Measurements from ENCODE around the gene HIVEP1. TPM values are rescaled to one million over a fixed set of nuclear protein-coding genes. Genes with fewer than 3 reads are reported as not detected.

The HIVEP1 gene
- total and polyA plus RNA-seq, 7 experiments from 2014 or later: 13.2 to 86.1 (median 31.5) TPM

DNA sequence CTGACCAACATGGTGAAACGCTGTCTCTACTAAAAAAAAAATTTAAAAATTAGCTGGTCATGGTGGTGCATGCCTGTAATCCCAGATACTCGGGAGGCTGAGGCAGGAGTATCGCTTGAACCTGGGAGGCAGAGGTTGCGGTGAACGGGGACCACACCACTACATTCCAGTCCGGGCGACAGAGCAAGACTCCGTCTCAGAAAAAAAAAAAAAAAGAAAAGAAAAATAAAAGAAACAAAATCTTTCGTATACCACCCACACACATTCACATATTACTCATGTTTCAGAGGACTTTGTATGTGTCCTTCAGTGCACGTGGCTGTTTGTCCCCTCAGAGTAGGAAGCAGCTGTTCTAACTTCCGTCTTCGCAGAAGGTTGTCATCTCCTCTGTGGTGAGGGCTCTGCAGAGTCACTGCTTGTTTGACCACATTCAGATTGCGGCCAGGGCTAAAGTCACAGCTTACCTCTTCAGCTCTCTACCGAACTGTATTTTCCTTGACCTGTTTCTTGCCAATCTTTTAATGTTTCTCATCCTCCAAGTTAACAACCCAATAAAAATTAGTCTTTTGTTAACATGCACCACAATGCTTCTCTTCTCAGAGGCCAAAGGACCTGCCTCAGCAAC lies 36.6 kb upstream of the HIVEP1 start:
- ChIA-PET CTCF (no interaction called here), POLR2A (interaction anchor here (0.5 kb wide), 1 partner anchor 17 kb away, joined by 3 read pairs; no protein-coding TSS in a partner anchor)
- DNase-seq: peak in 1 of 9 donors; percentile 7
- Histone ChIP-seq H3K4me1 (ENCODE audit: control insufficient read depth in 2 of 2, insufficient read depth in 2 of 2, low read length in 2 of 2) (no peaks in the 10 kb centered on the region), H3K27me3 (ENCODE audit: control insufficient read depth in 2 of 2, insufficient read depth in 2 of 2, low read length in 2 of 2) (no peaks in the 10 kb centered on the region), H3K36me3 (ENCODE audit: control insufficient read depth in 2 of 3, insufficient read depth in 3 of 3, low read length in 3 of 3) (no peaks in the 10 kb centered on the region), H3K4me3 (ENCODE audit: low read length) (no peak overlapping the region), H3K9me3 (ENCODE audit: control insufficient read depth in 2 of 3, low read length in 3 of 3) (no peaks in the 10 kb centered on the region), H3K27ac (ENCODE audit: low read depth, low read length) (no peak overlapping the region)
- Mint-ChIP-seq H3K4me3 (peak overlapping the region in 7 of 10 donors; percentile 8 to 73 (median 53)), H3K27ac (peak overlapping the region in 7 of 9 donors; percentile 1 to 53 (median 23)), H3K9me3 (no peaks in the 10 kb centered on the region), H3K27me3 (peaks cover 0 to 2% (median 0%) of the 10 kb centered on the region in 5 donors), H3K36me3 (peaks cover 0 to 2% (median 0%) of the 10 kb centered on the region in 5 donors), H3K4me1 (peaks cover 7 to 40% (median 21%) of the 10 kb centered on the region in 7 donors)
- peak; percentile 97 for ATAC-seq
- intact Hi-C loops (cut with micrococcal nuclease): loop anchor here in 1 of 2 donors (10.0 kb wide), 1 partner anchor 259 kb away; no protein-coding TSS in a partner anchor

DNA sequence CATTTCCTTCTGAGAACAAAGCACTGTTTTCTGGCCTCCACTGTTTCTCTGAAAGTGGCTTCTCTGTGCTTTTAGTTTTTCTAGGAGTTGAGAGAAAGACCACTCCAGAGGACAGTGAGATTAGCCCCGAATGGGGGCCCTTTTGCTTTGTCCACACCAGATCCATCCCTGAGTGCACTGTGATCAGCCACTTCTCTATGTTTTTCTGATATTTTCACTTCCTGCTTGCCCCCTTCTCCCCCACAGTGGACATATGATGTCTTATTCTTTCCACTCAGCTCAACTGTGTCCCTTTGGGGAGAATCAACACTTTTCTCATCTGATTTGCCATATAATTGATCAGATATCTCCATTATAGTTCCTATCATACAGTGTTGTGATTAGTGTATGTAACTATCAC lies 35.6 kb upstream of the HIVEP1 start:
- DNase-seq: no peak
- CTCF ChIA-PET: no interaction called here
- Histone ChIP-seq H3K4me3 (ENCODE audit: low read length) (no peak overlapping the region), H3K36me3 (ENCODE audit: control insufficient read depth in 2 of 3, insufficient read depth in 3 of 3, low read length in 3 of 3) (no peaks in the 10 kb centered on the region), H3K4me1 (ENCODE audit: control insufficient read depth in 2 of 2, insufficient read depth in 2 of 2, low read length in 2 of 2) (no peaks in the 10 kb centered on the region), H3K27me3 (ENCODE audit: control insufficient read depth in 2 of 2, insufficient read depth in 2 of 2, low read length in 2 of 2) (no peaks in the 10 kb centered on the region), H3K27ac (ENCODE audit: low read depth, low read length) (no peak overlapping the region), H3K9me3 (ENCODE audit: control insufficient read depth in 2 of 3, low read length in 3 of 3) (no peaks in the 10 kb centered on the region)
- Mint-ChIP-seq H3K27me3 (peaks cover 0 to 2% (median 0%) of the 10 kb centered on the region in 5 donors), H3K27ac (peak overlapping the region in 4 of 9 donors; percentile 1 to 15 (median 4)), H3K4me3 (no peak overlapping the region), H3K4me1 (peaks cover 7 to 40% (median 21%) of the 10 kb centered on the region in 7 donors), H3K36me3 (peaks cover 0 to 2% (median 0%) of the 10 kb centered on the region in 5 donors), H3K9me3 (no peaks in the 10 kb centered on the region)
- ATAC-seq: no peak
- POLR2A ChIA-PET: no interaction called here
- intact Hi-C loops (cut with micrococcal nuclease): loop anchor here in 1 of 2 donors (1.0 to 10.0 kb wide), 2 partner anchors 32 to 258 kb away; no protein-coding TSS in a partner anchor

DNA sequence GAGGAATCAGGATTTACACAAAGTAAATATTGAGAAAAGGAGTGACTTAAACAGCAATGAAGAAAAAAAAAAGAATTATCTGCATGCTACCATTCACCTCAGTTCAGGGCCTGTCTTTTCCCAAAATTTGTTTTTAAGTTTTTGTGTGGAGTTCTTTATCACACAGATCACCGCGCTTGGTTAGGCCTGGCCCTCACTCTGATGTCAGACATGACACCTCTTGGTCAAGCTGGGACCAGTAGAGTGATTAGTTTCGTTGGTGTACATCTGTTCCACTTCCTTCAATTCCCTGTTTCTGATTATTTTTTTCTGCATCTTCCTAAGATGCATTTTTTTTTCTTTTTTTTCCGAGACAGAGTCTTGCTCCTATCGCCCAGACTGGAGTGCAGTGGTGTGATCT lies 34.9 kb upstream of the HIVEP1 start:
- Mint-ChIP-seq H3K36me3 (peaks cover 0 to 2% (median 0%) of the 10 kb centered on the region in 5 donors), H3K27ac (no peak overlapping the region), H3K4me3 (no peak overlapping the region), H3K9me3 (no peaks in the 10 kb centered on the region), H3K4me1 (peaks cover 7 to 36% (median 21%) of the 10 kb centered on the region in 7 donors), H3K27me3 (peaks cover 0 to 2% (median 0%) of the 10 kb centered on the region in 5 donors)
- DNase-seq (no peak), ATAC-seq (no peak)
- Histone ChIP-seq H3K27me3 (ENCODE audit: control insufficient read depth in 2 of 2, insufficient read depth in 2 of 2, low read length in 2 of 2) (no peaks in the 10 kb centered on the region), H3K4me1 (ENCODE audit: control insufficient read depth in 2 of 2, insufficient read depth in 2 of 2, low read length in 2 of 2) (no peaks in the 10 kb centered on the region), H3K4me3 (ENCODE audit: low read length) (no peak overlapping the region), H3K9me3 (ENCODE audit: control insufficient read depth in 2 of 3, low read length in 3 of 3) (no peaks in the 10 kb centered on the region), H3K27ac (ENCODE audit: low read depth, low read length) (no peak overlapping the region), H3K36me3 (ENCODE audit: control insufficient read depth in 2 of 3, insufficient read depth in 3 of 3, low read length in 3 of 3) (no peaks in the 10 kb centered on the region)
- ChIA-PET CTCF (interaction anchor here (0.7 kb wide), 1 partner anchor 256 kb away, joined by 5 read pairs; no protein-coding TSS in a partner anchor), POLR2A (no interaction called here)
- intact Hi-C loops (cut with micrococcal nuclease): loop anchor here in 1 of 2 donors (10.0 kb wide), 1 partner anchor 258 kb away; no protein-coding TSS in a partner anchor

DNA sequence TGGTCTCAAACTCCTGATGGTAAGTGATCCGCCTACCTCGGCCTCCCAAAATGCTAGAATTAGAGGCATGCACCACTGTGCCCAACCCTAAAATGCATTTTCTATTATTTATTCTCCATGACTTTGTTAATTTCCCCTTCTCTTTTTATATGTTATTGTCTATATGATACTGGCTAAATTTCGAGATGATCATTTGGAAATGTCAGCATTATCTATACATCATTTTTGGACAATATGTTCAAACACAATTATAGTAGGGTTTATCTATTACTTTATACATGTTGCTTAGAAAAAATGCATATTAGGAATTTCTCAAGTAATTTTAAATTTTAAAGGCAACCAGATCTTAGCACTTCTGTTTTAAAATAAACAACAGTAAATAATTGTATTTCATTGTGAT lies 34.4 kb upstream of the HIVEP1 start:
- peaks cover 0 to 2% (median 0%) of the 10 kb centered on the region in 5 donors for H3K27me3 Mint-ChIP-seq
- no peak overlapping the region for H3K27ac ChIP-seq (ENCODE audit: low read depth, low read length)
- no peaks in the 10 kb centered on the region for H3K9me3 Mint-ChIP-seq
- no peak overlapping the region for H3K4me3 Mint-ChIP-seq
- DNase-seq (no peak), ATAC-seq (no peak)
- H3K4me1 Mint-ChIP-seq: peaks cover 6 to 35% (median 21%) of the 10 kb centered on the region in 7 donors
- CTCF ChIA-PET: interaction anchor here (0.7 kb wide), 1 partner anchor 255 kb away, joined by 5 read pairs; no protein-coding TSS in a partner anchor
- H3K4me3 ChIP-seq (ENCODE audit: low read length): no peak overlapping the region
- peak overlapping the region in 2 of 9 donors; percentile 66 to 74 for H3K27ac Mint-ChIP-seq
- H3K9me3 ChIP-seq (ENCODE audit: control insufficient read depth in 2 of 3, low read length in 3 of 3): no peaks in the 10 kb centered on the region
- no peaks in the 10 kb centered on the region for H3K4me1 ChIP-seq (ENCODE audit: control insufficient read depth in 2 of 2, insufficient read depth in 2 of 2, low read length in 2 of 2)
- no peaks in the 10 kb centered on the region for H3K27me3 ChIP-seq (ENCODE audit: control insufficient read depth in 2 of 2, insufficient read depth in 2 of 2, low read length in 2 of 2)
- peaks cover 0 to 2% (median 0%) of the 10 kb centered on the region in 5 donors for H3K36me3 Mint-ChIP-seq
- intact Hi-C loops (cut with micrococcal nuclease): loop anchor here (1.0 to 10.0 kb wide), 2 partner anchors 31 to 257 kb away; no protein-coding TSS in a partner anchor
- POLR2A ChIA-PET: no interaction called here
- no peaks in the 10 kb centered on the region for H3K36me3 ChIP-seq (ENCODE audit: control insufficient read depth in 2 of 3, insufficient read depth in 3 of 3, low read length in 3 of 3)

DNA sequence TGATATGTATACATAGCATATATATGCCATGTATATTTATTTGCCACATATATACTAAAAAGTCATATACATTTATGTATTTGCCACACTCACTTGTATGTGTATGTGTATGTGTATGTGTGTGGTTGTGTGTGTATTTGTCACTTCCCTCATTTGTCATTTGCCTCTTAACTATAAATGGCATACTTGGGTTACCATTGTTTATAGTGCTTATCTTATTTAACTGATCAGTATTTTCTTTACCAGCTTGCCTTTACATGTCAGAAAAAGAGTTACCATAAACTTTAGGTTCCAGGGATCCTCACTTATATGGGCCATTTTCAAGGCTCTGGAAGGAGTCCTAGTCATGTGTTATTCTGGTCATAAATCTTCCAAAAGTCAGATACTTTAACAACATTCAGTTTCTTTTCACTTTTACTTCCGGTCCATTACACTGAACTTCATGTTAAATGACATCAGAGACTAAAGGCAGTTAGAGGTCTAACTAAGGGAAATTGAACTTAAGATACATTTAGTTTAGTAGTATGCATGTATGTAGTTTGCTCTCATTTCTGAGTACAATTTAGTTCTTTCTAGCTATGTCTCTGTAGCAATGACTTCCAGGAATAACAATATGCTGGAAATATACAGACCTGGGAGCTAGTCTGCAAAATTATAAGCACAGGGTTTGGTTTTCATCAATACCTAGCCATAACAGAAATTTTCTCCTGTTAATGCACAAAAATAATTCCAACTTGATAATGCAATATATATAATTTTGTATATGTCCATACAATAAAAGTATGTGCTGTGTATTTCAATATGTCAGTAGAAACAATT lies 33.7 kb upstream of the HIVEP1 start:
- Mint-ChIP-seq H3K9me3 (no peaks in the 10 kb centered on the region), H3K36me3 (peaks cover 0 to 2% (median 0%) of the 10 kb centered on the region in 5 donors), H3K4me1 (peaks cover 6 to 35% (median 21%) of the 10 kb centered on the region in 7 donors), H3K27me3 (peaks cover 0 to 2% (median 0%) of the 10 kb centered on the region in 5 donors), H3K27ac (peak overlapping the region in 8 of 9 donors; percentile 19 to 81 (median 70)), H3K4me3 (peak overlapping the region in 4 of 10 donors; percentile 29 to 57 (median 51))
- no peaks in the 10 kb centered on the region for H3K4me1 ChIP-seq (ENCODE audit: control insufficient read depth in 2 of 2, insufficient read depth in 2 of 2, low read length in 2 of 2)
- ChIA-PET POLR2A (no interaction called here), CTCF (no interaction called here)
- no peak overlapping the region for H3K4me3 ChIP-seq (ENCODE audit: low read length)
- peak in 3 of 9 donors; percentile 4 to 34 (median 20) for DNase-seq
- intact Hi-C loops (cut with micrococcal nuclease): loop anchor here (1.0 to 10.0 kb wide), 2 partner anchors 30 to 256 kb away; no protein-coding TSS in a partner anchor
- H3K27me3 ChIP-seq (ENCODE audit: control insufficient read depth in 2 of 2, insufficient read depth in 2 of 2, low read length in 2 of 2): no peaks in the 10 kb centered on the region
- H3K9me3 ChIP-seq (ENCODE audit: control insufficient read depth in 2 of 3, low read length in 3 of 3): no peaks in the 10 kb centered on the region
- H3K27ac ChIP-seq (ENCODE audit: low read depth, low read length): no peak overlapping the region
- no peak for ATAC-seq
- no peaks in the 10 kb centered on the region for H3K36me3 ChIP-seq (ENCODE audit: control insufficient read depth in 2 of 3, insufficient read depth in 3 of 3, low read length in 3 of 3)

DNA sequence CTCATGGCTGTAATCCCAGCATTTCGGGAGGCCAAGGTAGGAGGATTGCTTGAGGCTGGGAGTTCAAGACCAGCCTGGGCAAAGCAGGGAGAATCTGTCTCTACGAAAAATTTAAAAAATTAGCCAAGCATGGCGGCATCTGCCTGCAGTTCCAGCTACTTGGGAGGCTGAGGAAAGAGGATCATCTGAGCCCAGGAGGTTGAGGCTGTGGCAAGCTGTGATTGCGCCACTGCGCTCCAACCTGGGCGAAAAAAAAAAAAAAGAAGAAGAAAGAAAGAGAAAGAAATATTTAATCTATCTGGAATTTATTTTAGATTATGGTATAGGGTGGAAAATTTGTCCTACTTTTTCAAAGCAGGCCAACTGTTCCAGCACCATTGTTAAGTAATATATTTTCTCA lies 32.2 kb upstream of the HIVEP1 start:
- H3K36me3 ChIP-seq (ENCODE audit: control insufficient read depth in 2 of 3, insufficient read depth in 3 of 3, low read length in 3 of 3): no peaks in the 10 kb centered on the region
- H3K36me3 Mint-ChIP-seq: peaks cover 0 to 2% (median 0%) of the 10 kb centered on the region in 5 donors
- no peak overlapping the region for H3K4me3 ChIP-seq (ENCODE audit: low read length)
- H3K9me3 Mint-ChIP-seq: no peaks in the 10 kb centered on the region
- ChIA-PET CTCF (no interaction called here), POLR2A (interaction anchor here (1.2 kb wide), 1 partner anchor 24 kb away, joined by 3 read pairs; no protein-coding TSS in a partner anchor)
- no peak overlapping the region for H3K4me3 Mint-ChIP-seq
- H3K9me3 ChIP-seq (ENCODE audit: control insufficient read depth in 2 of 3, low read length in 3 of 3): no peaks in the 10 kb centered on the region
- no peak for DNase-seq
- H3K27me3 ChIP-seq (ENCODE audit: control insufficient read depth in 2 of 2, insufficient read depth in 2 of 2, low read length in 2 of 2): no peaks in the 10 kb centered on the region
- H3K27ac ChIP-seq (ENCODE audit: low read depth, low read length): no peak overlapping the region
- peaks cover 6 to 29% (median 19%) of the 10 kb centered on the region in 7 donors for H3K4me1 Mint-ChIP-seq
- no peaks in the 10 kb centered on the region for H3K4me1 ChIP-seq (ENCODE audit: control insufficient read depth in 2 of 2, insufficient read depth in 2 of 2, low read length in 2 of 2)
- H3K27ac Mint-ChIP-seq: no peak overlapping the region
- intact Hi-C loops (cut with micrococcal nuclease): loop anchor here in 1 of 2 donors (10.0 kb wide), 1 partner anchor 255 kb away; no protein-coding TSS in a partner anchor
- peaks cover 0 to 4% (median 0%) of the 10 kb centered on the region in 5 donors for H3K27me3 Mint-ChIP-seq
- no peak for ATAC-seq
